Neuron (in vitro differentiated cells): Measurements from ENCODE around the gene COL27A1.

Experiments
- H2AFZ ChIP-seq: one replicate; pipeline ENCODE4 v1.6.1; 2013; ENCODE audit warnings: low read depth, mild to moderate bottlenecking, inconsistent platforms, low read length, moderate library complexity
- H3K27me3 ChIP-seq: one replicate; pipeline ENCODE4 v1.6.1; 2013; ENCODE audit warnings: low read length; ENCODE audit not compliant: insufficient read depth
- H3K36me3 ChIP-seq: one replicate; pipeline ENCODE4 v1.6.1; 2013; ENCODE audit warnings: low read length; ENCODE audit not compliant: insufficient read depth
- H3K4me1 ChIP-seq: one replicate; pipeline ENCODE4 v1.6.1; 2013; ENCODE audit warnings: low read length; ENCODE audit not compliant: insufficient read depth
- H3K4me3 ChIP-seq: 2 replicates; pipeline ENCODE4 v1.5.1; 2013; ENCODE audit warnings: mild to moderate bottlenecking, low read length, moderate library complexity
- H3K9me3 ChIP-seq: one replicate; pipeline ENCODE4 v1.6.1; 2013; ENCODE audit warnings: low read length

COL27A1 gene

GRCh38 chr9:114339130-114339908 is 184.0 kb downstream of the COL27A1 start:
- Histone ChIP-seq H3K27me3 (no peaks in the 10 kb centered on the region), H3K36me3 (peaks cover 7% of the 10 kb centered on the region), H2AFZ (no peak overlapping the region), H3K9me3 (no peaks in the 10 kb centered on the region), H3K4me3 (no peak overlapping the region), H3K4me1 (no peaks in the 10 kb centered on the region)

GRCh38 chr9:114341152-114341830 is 186.0 kb downstream of the COL27A1 start:
- Histone ChIP-seq H3K36me3 (peaks cover 14% of the 10 kb centered on the region), H3K9me3 (no peaks in the 10 kb centered on the region), H3K4me1 (no peaks in the 10 kb centered on the region), H2AFZ (no peak overlapping the region), H3K4me3 (no peak overlapping the region), H3K27me3 (no peaks in the 10 kb centered on the region)

- no peak overlapping the region for H3K4me3 ChIP-seq
- no peaks in the 10 kb centered on the region for H3K4me1 ChIP-seq
- no peaks in the 10 kb centered on the region for H3K27me3 ChIP-seq
- H3K36me3 ChIP-seq = peaks cover 20% of the 10 kb centered on the region
- H2AFZ ChIP-seq = no peak overlapping the region
- H3K9me3 ChIP-seq = no peaks in the 10 kb centered on the region
Measured at GRCh38 chr9:114341991-114342390, 186.7 kb downstream of the COL27A1 start.

- H3K27me3 ChIP-seq = no peaks in the 10 kb centered on the region
- H3K36me3 ChIP-seq = peaks cover 20% of the 10 kb centered on the region
Measured at GRCh38 chr9:114342755-114343440, 187.6 kb downstream of the COL27A1 start.

GRCh38 chr9:114343471-114344187 is 188.3 kb downstream of the COL27A1 start:
- H2AFZ ChIP-seq = no peak overlapping the region
- no peaks in the 10 kb centered on the region for H3K9me3 ChIP-seq
- no peaks in the 10 kb centered on the region for H3K27me3 ChIP-seq
- H3K36me3 ChIP-seq = peaks cover 16% of the 10 kb centered on the region
- peaks cover 2% of the 10 kb centered on the region for H3K4me1 ChIP-seq
- no peak overlapping the region for H3K4me3 ChIP-seq

More at GRCh38 chr9:114342755-114343440, 187.6 kb downstream of the COL27A1 start:
- Histone ChIP-seq H3K9me3 (no peaks in the 10 kb centered on the region), H3K4me3 (no peak overlapping the region), H3K4me1 (no peaks in the 10 kb centered on the region), H2AFZ (no peak overlapping the region)

DNA sequence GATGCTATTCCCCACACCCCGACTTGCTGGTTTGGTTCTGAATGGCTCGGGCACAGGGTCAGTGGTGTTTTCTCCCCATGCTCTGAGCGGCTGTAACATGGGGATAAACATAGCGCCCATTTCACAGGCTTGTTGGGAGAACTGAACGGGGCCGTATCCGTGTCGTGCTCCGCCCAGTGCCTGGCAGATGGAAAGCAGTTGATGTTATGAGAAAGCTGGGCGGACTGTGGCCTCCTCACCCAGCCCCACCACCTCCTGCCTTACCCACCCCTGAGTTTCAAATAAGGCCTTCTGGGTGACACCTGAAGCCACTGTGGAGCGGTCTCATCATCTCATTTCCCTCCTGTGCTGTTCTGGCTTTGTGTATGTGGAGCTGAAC is 188.8 kb downstream of the COL27A1 start:
- Histone ChIP-seq H3K36me3 (peaks cover 16% of the 10 kb centered on the region), H3K4me1 (peaks cover 6% of the 10 kb centered on the region), H3K27me3 (no peaks in the 10 kb centered on the region), H2AFZ (no peak overlapping the region), H3K9me3 (no peaks in the 10 kb centered on the region), H3K4me3 (no peak overlapping the region)

DNA sequence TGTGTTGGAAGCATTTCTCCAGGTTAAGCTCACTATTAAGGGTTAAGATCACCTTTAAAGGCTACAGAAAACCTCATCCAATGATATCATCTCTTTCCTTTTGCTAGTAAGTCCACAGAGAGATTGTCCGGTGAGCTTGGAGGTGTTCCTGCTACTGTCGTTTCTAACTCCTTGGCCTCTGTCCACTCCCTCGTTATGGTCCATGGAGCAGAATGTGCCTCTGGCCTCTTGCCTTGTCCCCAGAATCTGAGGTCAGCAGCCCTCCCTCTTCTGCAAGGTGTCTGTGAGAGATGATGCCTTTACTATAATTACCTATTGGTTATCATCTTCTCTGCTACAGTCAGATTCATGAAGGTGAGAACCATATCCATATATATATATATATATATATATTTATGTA is 189.4 kb downstream of the COL27A1 start:
- peaks cover 17% of the 10 kb centered on the region for H3K36me3 ChIP-seq
- H3K4me3 ChIP-seq = no peak overlapping the region
- no peaks in the 10 kb centered on the region for H3K9me3 ChIP-seq
- H2AFZ ChIP-seq = no peak overlapping the region
- no peaks in the 10 kb centered on the region for H3K27me3 ChIP-seq
- peaks cover 10% of the 10 kb centered on the region for H3K4me1 ChIP-seq

GRCh38 chr9:114345493-114346065 is 190.2 kb downstream of the COL27A1 start:
- H2AFZ ChIP-seq = no peak overlapping the region
- no peaks in the 10 kb centered on the region for H3K27me3 ChIP-seq
- H3K4me1 ChIP-seq = peaks cover 10% of the 10 kb centered on the region
- H3K36me3 ChIP-seq = peaks cover 22% of the 10 kb centered on the region
- no peak overlapping the region for H3K4me3 ChIP-seq
- H3K9me3 ChIP-seq = no peaks in the 10 kb centered on the region

GRCh38 chr9:114346146-114346545 is 190.8 kb downstream of the COL27A1 start:
- peaks cover 23% of the 10 kb centered on the region for H3K36me3 ChIP-seq
- H3K27me3 ChIP-seq = no peaks in the 10 kb centered on the region
- peaks cover 10% of the 10 kb centered on the region for H3K4me1 ChIP-seq
- no peaks in the 10 kb centered on the region for H3K9me3 ChIP-seq
- H2AFZ ChIP-seq = no peak overlapping the region
- H3K4me3 ChIP-seq = no peak overlapping the region

GRCh38 chr9:114347675-114348074 is 192.3 kb downstream of the COL27A1 start:
- Histone ChIP-seq H3K4me1 (peaks cover 10% of the 10 kb centered on the region), H3K36me3 (peaks cover 20% of the 10 kb centered on the region), H2AFZ (no peak overlapping the region), H3K9me3 (no peaks in the 10 kb centered on the region), H3K4me3 (no peak overlapping the region), H3K27me3 (no peaks in the 10 kb centered on the region)

- peaks cover 20% of the 10 kb centered on the region for H3K36me3 ChIP-seq
- H3K9me3 ChIP-seq = no peaks in the 10 kb centered on the region
- H2AFZ ChIP-seq = no peak overlapping the region
- H3K27me3 ChIP-seq = no peaks in the 10 kb centered on the region
- H3K4me1 ChIP-seq = peaks cover 10% of the 10 kb centered on the region
- H3K4me3 ChIP-seq = no peak overlapping the region
Measured at GRCh38 chr9:114348261-114348905, 193.0 kb downstream of the COL27A1 start.

DNA sequence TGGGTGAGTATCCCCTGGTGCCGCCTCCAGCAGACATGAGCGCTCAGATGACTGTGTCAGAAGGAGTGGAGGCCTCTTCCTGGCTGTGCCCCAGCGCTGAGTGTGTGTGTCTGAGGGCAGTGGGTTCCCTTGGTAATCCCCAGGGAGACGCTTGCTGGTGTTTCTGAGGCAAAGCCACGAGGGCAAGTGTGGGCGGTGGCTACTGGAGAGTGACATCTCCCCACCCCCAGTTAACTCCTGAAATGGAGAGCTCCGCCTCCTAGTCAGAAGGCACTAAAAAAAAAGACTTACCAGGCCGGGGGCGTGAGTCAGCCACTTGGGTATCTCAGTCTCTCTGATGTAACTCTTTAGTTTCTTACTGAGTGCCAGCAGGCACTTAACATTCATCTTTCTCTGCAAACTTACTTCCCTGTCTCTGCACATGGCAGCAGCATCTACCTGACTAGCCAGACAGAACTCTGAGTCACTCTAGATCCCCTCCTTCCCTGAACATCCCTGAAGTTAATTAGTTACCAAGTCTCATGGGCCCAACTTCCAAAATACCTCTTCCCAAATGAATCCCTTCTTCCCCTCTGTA is 193.7 kb downstream of the COL27A1 start:
- Histone ChIP-seq H3K4me3 (no peak overlapping the region), H3K9me3 (no peaks in the 10 kb centered on the region), H3K36me3 (peaks cover 20% of the 10 kb centered on the region), H3K27me3 (no peaks in the 10 kb centered on the region), H2AFZ (no peak overlapping the region), H3K4me1 (peaks cover 10% of the 10 kb centered on the region)
